ENCODE results near the gene BIK.

The BIK gene

DNA sequence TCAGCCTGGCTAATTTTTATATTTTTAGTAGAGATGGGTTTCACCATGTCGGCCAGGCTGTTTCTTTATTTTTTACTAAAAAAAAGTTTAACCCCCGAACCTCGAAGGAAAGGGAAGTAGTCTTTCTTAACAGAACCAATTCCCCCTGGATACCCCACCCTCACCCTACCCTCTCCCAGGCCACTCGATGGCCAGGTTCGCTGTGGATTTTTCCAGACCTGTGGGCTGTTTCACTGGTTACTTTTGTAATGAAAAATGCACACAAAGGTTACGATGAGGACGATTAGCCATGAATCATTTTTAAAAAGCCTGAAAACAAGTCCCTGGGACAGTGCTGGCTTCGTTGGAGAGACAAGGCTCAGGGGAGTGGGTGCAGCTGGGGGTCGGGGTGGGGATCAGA is 43.3 kb downstream of the BIK start:
- Histone ChIP-seq H4K12ac (ENCODE audit: low read depth, low read length) (no peak overlapping the region), H3K9ac (ENCODE audit: low read length) (no peak overlapping the region), H3K27ac (ENCODE audit: low read depth, low read length) (no peak overlapping the region), H3K79me1 (ENCODE audit: low read length) (no peaks in the 10 kb centered on the region), H3K36me3 (ENCODE audit: control insufficient read depth in 1 of 2, insufficient read depth in 2 of 2, low read length in 2 of 2) (no peaks in the 10 kb centered on the region), H4K8ac (ENCODE audit: low read depth, low read length) (no peak overlapping the region), H3K4ac (ENCODE audit: low read depth, low read length) (no peak overlapping the region), H2BK120ac (ENCODE audit: insufficient read depth, low read length, poor library complexity) (no peak overlapping the region), H3K4me1 (ENCODE audit: control insufficient read depth in 1 of 2, insufficient read depth in 2 of 2, low read length in 2 of 2) (peaks cover 12 to 17% of the 10 kb centered on the region in 2 experiments), H2AK5ac (ENCODE audit: low read length) (no peak overlapping the region), H3K23ac (ENCODE audit: low read length) (no peak overlapping the region), H3K9me3 (ENCODE audit: insufficient read depth, low read depth, low read length) (no peaks in the 10 kb centered on the region), H4K91ac (ENCODE audit: low read depth, low read length) (no peak overlapping the region), H2BK5ac (ENCODE audit: low read depth, low read length, poor library complexity) (no peak overlapping the region), H3K14ac (ENCODE audit: low read length) (no peak overlapping the region), H3K4me2 (ENCODE audit: low read length) (no peak overlapping the region), H3K18ac (ENCODE audit: low read length) (no peak overlapping the region), H3K27me3 (ENCODE audit: insufficient read depth, low read length) (no peaks in the 10 kb centered on the region), H2BK12ac (ENCODE audit: low read length) (no peak overlapping the region), H3K4me3 (ENCODE audit: low read depth, low read length) (no peak overlapping the region), H3K79me2 (ENCODE audit: control insufficient read depth, insufficient read depth, low read length, poor library complexity) (no peaks in the 10 kb centered on the region), H2AFZ (ENCODE audit: insufficient read depth, low read length, poor library complexity) (no peak overlapping the region)
- no CpG with 5 or more reads among the region's 9 CpGs for WGBS (ENCODE audit: extremely low coverage, insufficient coverage, insufficient read length)
- peak; percentile 56 to 68 for DNase-seq

DNA sequence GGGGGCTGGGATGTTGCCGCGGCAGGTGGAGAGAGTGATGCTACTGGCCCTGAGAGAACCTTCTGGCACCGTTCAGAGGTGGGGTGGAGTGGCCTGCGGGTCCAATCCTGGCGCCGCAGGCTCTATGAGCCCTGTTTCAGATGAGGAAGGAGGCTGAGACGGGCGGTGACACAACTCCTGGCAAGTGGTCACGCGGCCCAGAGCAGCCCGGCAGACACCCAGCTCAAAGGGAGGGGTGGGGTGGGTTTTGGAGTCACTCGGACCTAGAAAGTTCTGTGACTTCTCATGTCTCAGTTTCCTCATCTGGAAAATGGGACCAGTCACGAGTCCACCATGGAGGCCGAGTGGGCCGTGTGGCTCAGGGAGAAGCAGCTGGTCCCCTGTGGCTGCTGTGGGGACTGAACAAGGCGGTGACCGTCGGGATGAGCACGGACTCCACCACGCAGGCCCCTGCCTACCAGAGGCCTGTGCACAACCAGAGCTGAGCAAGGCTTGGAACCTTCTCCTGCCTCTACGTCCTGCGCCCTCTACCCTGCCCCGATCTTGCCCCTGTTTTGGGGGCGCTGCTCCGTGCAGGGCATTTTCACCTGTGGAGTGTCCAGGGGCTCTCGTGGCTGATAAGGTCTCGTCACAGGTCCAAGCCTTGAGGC is 44.5 kb downstream of the BIK start:
- Histone ChIP-seq H3K23ac (ENCODE audit: low read length) (no peak overlapping the region), H3K4ac (ENCODE audit: low read depth, low read length) (no peak overlapping the region), H4K8ac (ENCODE audit: low read depth, low read length) (no peak overlapping the region), H2AFZ (ENCODE audit: insufficient read depth, low read length, poor library complexity) (no peak overlapping the region), H4K91ac (ENCODE audit: low read depth, low read length) (no peak overlapping the region), H3K9me3 (ENCODE audit: insufficient read depth, low read depth, low read length) (no peaks in the 10 kb centered on the region), H3K4me3 (ENCODE audit: low read depth, low read length) (no peak overlapping the region), H3K4me1 (ENCODE audit: control insufficient read depth in 1 of 2, insufficient read depth in 2 of 2, low read length in 2 of 2) (peaks cover 12 to 17% of the 10 kb centered on the region in 2 experiments), H2BK12ac (ENCODE audit: low read length) (no peak overlapping the region), H2BK120ac (ENCODE audit: insufficient read depth, low read length, poor library complexity) (no peak overlapping the region), H4K12ac (ENCODE audit: low read depth, low read length) (no peak overlapping the region), H3K79me1 (ENCODE audit: low read length) (no peaks in the 10 kb centered on the region), H3K4me2 (ENCODE audit: low read length) (no peak overlapping the region), H3K18ac (ENCODE audit: low read length) (no peak overlapping the region), H3K79me2 (ENCODE audit: control insufficient read depth, insufficient read depth, low read length, poor library complexity) (no peaks in the 10 kb centered on the region), H3K27me3 (ENCODE audit: insufficient read depth, low read length) (no peaks in the 10 kb centered on the region), H3K27ac (ENCODE audit: low read depth, low read length) (no peak overlapping the region), H3K9ac (ENCODE audit: low read length) (no peak overlapping the region), H3K14ac (ENCODE audit: low read length) (no peak overlapping the region), H2AK5ac (ENCODE audit: low read length) (no peak overlapping the region), H3K36me3 (ENCODE audit: control insufficient read depth in 1 of 2, insufficient read depth in 2 of 2, low read length in 2 of 2) (no peaks in the 10 kb centered on the region), H2BK5ac (ENCODE audit: low read depth, low read length, poor library complexity) (no peak overlapping the region)
- no CpG with 5 or more reads among the region's 27 CpGs for WGBS (ENCODE audit: extremely low coverage, insufficient coverage, insufficient read length)
- peak in 1 of 2 donors; percentile 64 for DNase-seq

DNA sequence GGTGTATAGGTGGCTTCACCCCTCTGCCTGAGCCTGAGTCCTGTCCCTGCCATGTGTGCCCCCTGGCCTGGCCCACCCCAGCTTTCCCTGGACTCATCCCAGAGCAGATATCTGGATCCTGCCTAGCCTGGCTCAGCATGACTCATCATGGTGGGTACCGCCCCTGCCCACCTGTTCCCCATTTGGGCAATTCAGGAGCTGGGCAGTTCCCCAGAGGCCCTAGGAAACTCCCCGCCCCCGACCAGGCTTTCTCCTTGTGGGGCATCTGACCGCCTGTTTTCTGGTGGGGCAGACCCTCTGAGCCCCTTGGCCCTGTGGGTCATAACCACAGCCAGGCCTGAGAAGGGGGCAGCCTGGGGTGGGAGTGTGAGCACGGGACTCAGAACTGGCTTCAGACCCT is 45.2 kb downstream of the BIK start:
- Histone ChIP-seq H3K4me3 (ENCODE audit: low read depth, low read length) (no peak overlapping the region), H4K12ac (ENCODE audit: low read depth, low read length) (no peak overlapping the region), H3K9me3 (ENCODE audit: insufficient read depth, low read depth, low read length) (no peaks in the 10 kb centered on the region), H4K8ac (ENCODE audit: low read depth, low read length) (no peak overlapping the region), H3K79me1 (ENCODE audit: low read length) (no peaks in the 10 kb centered on the region), H3K18ac (ENCODE audit: low read length) (no peak overlapping the region), H3K14ac (ENCODE audit: low read length) (no peak overlapping the region), H3K4me1 (ENCODE audit: control insufficient read depth in 1 of 2, insufficient read depth in 2 of 2, low read length in 2 of 2) (peaks cover 12 to 17% of the 10 kb centered on the region in 2 experiments), H4K91ac (ENCODE audit: low read depth, low read length) (no peak overlapping the region), H3K4me2 (ENCODE audit: low read length) (no peak overlapping the region), H3K27ac (ENCODE audit: low read depth, low read length) (no peak overlapping the region), H2AFZ (ENCODE audit: insufficient read depth, low read length, poor library complexity) (no peak overlapping the region), H3K23ac (ENCODE audit: low read length) (no peak overlapping the region), H3K36me3 (ENCODE audit: control insufficient read depth in 1 of 2, insufficient read depth in 2 of 2, low read length in 2 of 2) (no peaks in the 10 kb centered on the region), H3K4ac (ENCODE audit: low read depth, low read length) (no peak overlapping the region), H2BK12ac (ENCODE audit: low read length) (no peak overlapping the region), H2BK120ac (ENCODE audit: insufficient read depth, low read length, poor library complexity) (no peak overlapping the region), H3K79me2 (ENCODE audit: control insufficient read depth, insufficient read depth, low read length, poor library complexity) (no peaks in the 10 kb centered on the region), H3K9ac (ENCODE audit: low read length) (no peak overlapping the region), H2BK5ac (ENCODE audit: low read depth, low read length, poor library complexity) (no peak overlapping the region), H2AK5ac (ENCODE audit: low read length) (no peak overlapping the region), H3K27me3 (ENCODE audit: insufficient read depth, low read length) (no peaks in the 10 kb centered on the region)
- no CpG with 5 or more reads among the region's 5 CpGs for WGBS (ENCODE audit: extremely low coverage, insufficient coverage, insufficient read length)
- no peak for DNase-seq

DNA sequence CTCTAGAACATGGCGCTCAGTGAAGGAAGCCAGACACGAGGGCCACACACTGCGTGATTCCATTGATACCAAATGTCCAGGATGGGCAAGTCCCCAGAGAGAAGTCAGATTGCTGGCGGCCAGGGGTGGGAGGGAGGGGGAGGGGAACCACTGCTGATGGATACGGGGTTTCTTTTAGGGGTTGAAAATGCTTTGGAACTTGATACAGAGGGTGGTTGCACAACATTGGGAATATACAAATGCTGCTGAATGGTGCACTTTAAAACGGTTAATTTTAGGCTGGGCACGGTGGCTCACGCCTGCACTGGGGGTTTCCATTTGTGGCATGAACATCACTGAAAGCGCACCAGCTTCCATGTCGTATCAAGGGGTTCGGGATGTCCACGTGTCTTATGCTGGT is 45.9 kb downstream of the BIK start:
- no peak overlapping the region for H2BK12ac ChIP-seq (ENCODE audit: low read length)
- no peak overlapping the region for H2AFZ ChIP-seq (ENCODE audit: insufficient read depth, low read length, poor library complexity)
- no peak overlapping the region for H3K4ac ChIP-seq (ENCODE audit: low read depth, low read length)
- no peak overlapping the region for H3K4me3 ChIP-seq (ENCODE audit: low read depth, low read length)
- H3K79me1 ChIP-seq (ENCODE audit: low read length) = no peaks in the 10 kb centered on the region
- H4K91ac ChIP-seq (ENCODE audit: low read depth, low read length) = no peak overlapping the region
- H3K27ac ChIP-seq (ENCODE audit: low read depth, low read length) = no peak overlapping the region
- H2BK120ac ChIP-seq (ENCODE audit: insufficient read depth, low read length, poor library complexity) = no peak overlapping the region
- no CpG with 5 or more reads among the region's 12 CpGs for WGBS (ENCODE audit: extremely low coverage, insufficient coverage, insufficient read length)
- no peak overlapping the region for H3K14ac ChIP-seq (ENCODE audit: low read length)
- H4K12ac ChIP-seq (ENCODE audit: low read depth, low read length) = no peak overlapping the region
- H2BK5ac ChIP-seq (ENCODE audit: low read depth, low read length, poor library complexity) = no peak overlapping the region
- H3K79me2 ChIP-seq (ENCODE audit: control insufficient read depth, insufficient read depth, low read length, poor library complexity) = no peaks in the 10 kb centered on the region
- no peaks in the 10 kb centered on the region for H3K27me3 ChIP-seq (ENCODE audit: insufficient read depth, low read length)
- peaks cover 12 to 14% of the 10 kb centered on the region in 2 experiments for H3K4me1 ChIP-seq (ENCODE audit: control insufficient read depth in 1 of 2, insufficient read depth in 2 of 2, low read length in 2 of 2)
- H3K9ac ChIP-seq (ENCODE audit: low read length) = no peak overlapping the region
- H3K9me3 ChIP-seq (ENCODE audit: insufficient read depth, low read depth, low read length) = no peaks in the 10 kb centered on the region
- no peaks in the 10 kb centered on the region for H3K36me3 ChIP-seq (ENCODE audit: control insufficient read depth in 1 of 2, insufficient read depth in 2 of 2, low read length in 2 of 2)
- no peak overlapping the region for H3K4me2 ChIP-seq (ENCODE audit: low read length)
- no peak overlapping the region for H2AK5ac ChIP-seq (ENCODE audit: low read length)
- no peak overlapping the region for H3K23ac ChIP-seq (ENCODE audit: low read length)
- H3K18ac ChIP-seq (ENCODE audit: low read length) = no peak overlapping the region
- DNase-seq = no peak
- no peak overlapping the region for H4K8ac ChIP-seq (ENCODE audit: low read depth, low read length)
